Measurements from ENCODE around the gene GCN1. TPM values are rescaled to one million over a fixed set of nuclear protein-coding genes. Genes with fewer than 3 reads are reported as not detected.
"Not testable (repeated sequence)": the region's sequence is repeated elsewhere in the genome, so short reads cannot be mapped to it uniquely, and the experiment has no call there.

Gene GCN1
- total RNA-seq, 1 donor from 2014 or later = 62.6 TPM

DNA sequence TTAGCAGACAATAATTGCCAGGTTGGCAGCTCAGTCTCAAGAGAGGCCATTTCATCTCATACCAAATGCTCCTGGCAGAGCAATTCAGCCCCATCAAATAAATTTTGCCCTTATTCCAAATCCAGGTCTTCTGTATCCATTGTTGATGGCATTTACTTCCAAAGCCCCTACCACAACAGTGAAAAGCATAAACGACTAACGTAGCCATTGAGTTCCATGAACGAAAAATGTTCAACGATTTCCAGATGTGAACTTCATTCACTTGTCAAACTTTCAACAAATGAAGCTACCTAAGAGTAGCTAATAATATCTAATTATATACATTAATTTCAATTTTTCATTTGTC, 3.0 kb upstream of the GCN1 start:
- no peak overlapping the region for H3K4me3 ChIP-seq
- no peaks in the 10 kb centered on the region for H3K27me3 ChIP-seq
- H3K27ac ChIP-seq = no peak overlapping the region
- no peak for TF ChIP-seq POLR2AphosphoS5 (IDR thresholded peaks at IDR 0.05; ENCODE audit: insufficient read depth in 1 of 2, low read depth in 1 of 2)
- TF ChIP-seq CTCF (IDR thresholded peaks at IDR 0.05) = no peak
- no peak for TF ChIP-seq POLR2A (IDR thresholded peaks at IDR 0.05)
- H3K36me3 ChIP-seq = peaks cover 0 to 26% of the 10 kb centered on the region in 2 donors
- peaks cover 66% of the 10 kb centered on the region for H3K4me1 ChIP-seq
- no peak for DNase-seq (ENCODE audit: extremely low spot score in 2 of 2)
- intact Hi-C loops (cut with DNase I) = no loop called here
- H3K9me3 ChIP-seq = no peaks in the 10 kb centered on the region

GRCh38 chr12:120196817-120197541, 2.5 kb upstream of the GCN1 start:
- H3K27me3 ChIP-seq; intact Hi-C loops (cut with DNase I); H3K9me3 ChIP-seq; H3K4me3 ChIP-seq; DNase-seq (ENCODE audit: extremely low spot score in 2 of 2); H3K27ac ChIP-seq: not testable (repeated sequence)
- H3K36me3 ChIP-seq = peaks cover 0 to 26% of the 10 kb centered on the region in 2 donors
- peaks cover 67% of the 10 kb centered on the region for H3K4me1 ChIP-seq

- TF ChIP-seq CTCF (IDR thresholded peaks at IDR 0.05) (no peak), POLR2AphosphoS5 (IDR thresholded peaks at IDR 0.05; ENCODE audit: insufficient read depth in 1 of 2, low read depth in 1 of 2) (no peak), POLR2A (IDR thresholded peaks at IDR 0.05) (no peak)
- intact Hi-C loops (cut with DNase I) = no loop called here
- no peak overlapping the region for H3K4me3 ChIP-seq
- H3K9me3 ChIP-seq = no peaks in the 10 kb centered on the region
- H3K4me1 ChIP-seq = peaks cover 63% of the 10 kb centered on the region
- peaks cover 0 to 26% of the 10 kb centered on the region in 2 donors for H3K36me3 ChIP-seq
- no peak for DNase-seq (ENCODE audit: extremely low spot score in 2 of 2)
- H3K27me3 ChIP-seq = no peaks in the 10 kb centered on the region
- no peak overlapping the region for H3K27ac ChIP-seq
Observed at GRCh38 chr12:120196363-120196762, 1.8 kb upstream of the GCN1 start.

- peaks cover 0 to 36% of the 10 kb centered on the region in 2 donors for H3K36me3 ChIP-seq
- H3K27me3 ChIP-seq = no peaks in the 10 kb centered on the region
- DNase-seq (ENCODE audit: extremely low spot score in 2 of 2) = no peak
- no peaks in the 10 kb centered on the region for H3K9me3 ChIP-seq
- H3K27ac ChIP-seq = peak overlapping the region; percentile 74
- TF ChIP-seq CTCF (IDR thresholded peaks at IDR 0.05) (no peak), POLR2A (IDR thresholded peaks at IDR 0.05) (no peak), POLR2AphosphoS5 (IDR thresholded peaks at IDR 0.05; ENCODE audit: insufficient read depth in 1 of 2, low read depth in 1 of 2) (no peak)
- intact Hi-C loops (cut with DNase I) = no loop called here
- H3K4me1 ChIP-seq = peaks cover 50% of the 10 kb centered on the region
- H3K4me3 ChIP-seq = peak overlapping the region; percentile 79 to 82
Observed at GRCh38 chr12:120194226-120194533, 335 bp downstream of the GCN1 start.

GRCh38 chr12:120193286-120193685, 1.2 kb downstream of the GCN1 start:
- Histone ChIP-seq H3K36me3 (peaks cover 0 to 36% of the 10 kb centered on the region in 2 donors), H3K4me1 (peaks cover 41% of the 10 kb centered on the region), H3K4me3 (peak overlapping the region in 1 of 2 donors; percentile 82)
- H3K27ac ChIP-seq; H3K27me3 ChIP-seq; DNase-seq (ENCODE audit: extremely low spot score in 2 of 2); intact Hi-C loops (cut with DNase I); H3K9me3 ChIP-seq: not testable (repeated sequence)

DNA sequence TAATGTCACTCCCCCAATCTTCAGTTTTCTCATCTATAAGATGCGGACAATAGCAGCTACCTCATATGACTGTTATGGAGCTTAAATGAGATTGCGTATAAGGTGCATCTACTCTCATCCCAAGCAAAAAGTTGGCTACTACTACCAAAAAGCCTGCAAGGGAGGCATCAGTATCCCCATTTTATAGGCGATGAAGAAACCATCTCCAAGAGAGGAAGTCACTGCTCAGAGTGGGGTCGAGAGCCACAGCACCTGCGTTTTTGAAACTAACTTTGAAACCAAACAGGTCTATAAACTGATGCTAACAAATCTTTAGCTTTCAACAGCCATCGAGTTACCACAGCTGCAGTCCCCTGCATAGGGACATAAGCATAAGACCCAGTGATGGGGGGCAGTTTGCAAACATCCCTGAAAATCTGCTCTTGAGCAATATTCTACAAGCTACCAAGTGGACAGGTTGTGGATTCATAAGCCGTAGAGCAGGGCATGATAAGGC, 3.5 kb downstream of the GCN1 start:
- Histone ChIP-seq H3K36me3 (peaks cover 0 to 39% of the 10 kb centered on the region in 2 donors), H3K4me1 (peaks cover 32% of the 10 kb centered on the region), H3K27me3 (no peaks in the 10 kb centered on the region), H3K9me3 (no peaks in the 10 kb centered on the region), H3K27ac (no peak overlapping the region), H3K4me3 (no peak overlapping the region)
- no peak for DNase-seq (ENCODE audit: extremely low spot score in 2 of 2)
- TF ChIP-seq POLR2A (IDR thresholded peaks at IDR 0.05) (no peak), CTCF (IDR thresholded peaks at IDR 0.05) (no peak), POLR2AphosphoS5 (IDR thresholded peaks at IDR 0.05; ENCODE audit: insufficient read depth in 1 of 2, low read depth in 1 of 2) (no peak)
- intact Hi-C loops (cut with DNase I) = no loop called here
